ENCODE measurements around the gene RFTN1. TPM values are rescaled to one million over a fixed set of nuclear protein-coding genes. Genes with fewer than 3 reads are reported as not detected.

The RFTN1 gene
- total and polyA plus RNA-seq, 7 experiments from 2014 or later: 44.8 to 68.8 (median 53.2) TPM

DNA sequence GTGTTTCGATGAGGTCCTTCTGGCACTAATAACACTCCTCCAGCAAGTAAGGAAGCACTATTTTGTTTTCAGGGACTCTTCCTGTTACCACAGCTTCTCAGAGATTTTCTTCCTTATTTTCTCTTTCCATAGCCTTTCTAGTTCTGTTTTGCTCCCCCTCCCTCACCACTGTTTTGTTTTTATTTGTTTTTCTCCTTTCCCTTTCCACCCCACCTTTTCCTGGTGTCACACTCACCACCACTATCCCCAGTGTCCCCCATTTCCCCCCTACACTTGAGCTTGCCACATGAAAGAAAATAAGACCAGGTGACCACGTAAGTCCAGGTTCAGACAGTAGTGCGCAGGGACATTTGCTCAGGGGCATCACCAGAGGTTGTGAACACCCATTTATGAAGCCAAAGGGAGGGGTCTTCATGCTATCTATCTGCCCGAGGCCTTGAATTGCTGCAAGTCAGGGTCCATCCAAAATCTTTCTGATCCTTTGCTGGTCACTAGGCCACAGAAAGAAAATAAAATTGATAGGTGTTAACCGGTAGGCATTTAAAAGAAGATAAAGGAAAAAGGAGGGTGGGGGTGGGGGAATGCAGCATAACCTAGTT is 1.4 kb upstream of the RFTN1 start:
- DNase-seq (no peak), ATAC-seq (no peak)
- Mint-ChIP-seq H3K27ac (peak overlapping the region; percentile 43 to 99 (median 95)), H3K4me1 (peaks cover 50 to 62% (median 56%) of the 10 kb centered on the region in 7 donors), H3K9me3 (peaks cover 0 to 9% (median 2%) of the 10 kb centered on the region in 11 donors), H3K4me3 (peak overlapping the region; percentile 38 to 98 (median 92)), H3K36me3 (peaks cover 0 to 17% (median 0%) of the 10 kb centered on the region in 5 donors), H3K27me3 (no peaks in the 10 kb centered on the region)
- H3K4me1 ChIP-seq (ENCODE audit: control insufficient read depth in 2 of 2, insufficient read depth in 2 of 2, low read length in 2 of 2): peaks cover 40 to 45% of the 10 kb centered on the region in 2 donors
- H3K27ac ChIP-seq (ENCODE audit: low read depth, low read length): peak overlapping the region; percentile 88
- CTCF ChIA-PET: interaction anchor here (1.0 to 1.1 kb wide), 2 partner anchors 33 to 224 kb away, joined by 3 read pairs; no protein-coding TSS in a partner anchor
- POLR2A ChIA-PET: interaction anchor here (0.9 to 1.4 kb wide), 2 partner anchors 12 to 226 kb away, joined by 3 read pairs; no protein-coding TSS in a partner anchor
- intact Hi-C loops (cut with micrococcal nuclease): loop anchor here in 1 of 2 donors (5.0 kb wide), 1 partner anchor 637 kb away; no protein-coding TSS in a partner anchor
- H3K9me3 ChIP-seq (ENCODE audit: control insufficient read depth in 2 of 3, low read length in 3 of 3): no peaks in the 10 kb centered on the region
- no peaks in the 10 kb centered on the region for H3K27me3 ChIP-seq (ENCODE audit: control insufficient read depth in 2 of 2, insufficient read depth in 2 of 2, low read length in 2 of 2)
- peaks cover 0 to 8% (median 0%) of the 10 kb centered on the region in 3 experiments for H3K36me3 ChIP-seq (ENCODE audit: control insufficient read depth in 2 of 3, insufficient read depth in 3 of 3, low read length in 3 of 3)
- H3K4me3 ChIP-seq (ENCODE audit: low read length): no peak overlapping the region

DNA sequence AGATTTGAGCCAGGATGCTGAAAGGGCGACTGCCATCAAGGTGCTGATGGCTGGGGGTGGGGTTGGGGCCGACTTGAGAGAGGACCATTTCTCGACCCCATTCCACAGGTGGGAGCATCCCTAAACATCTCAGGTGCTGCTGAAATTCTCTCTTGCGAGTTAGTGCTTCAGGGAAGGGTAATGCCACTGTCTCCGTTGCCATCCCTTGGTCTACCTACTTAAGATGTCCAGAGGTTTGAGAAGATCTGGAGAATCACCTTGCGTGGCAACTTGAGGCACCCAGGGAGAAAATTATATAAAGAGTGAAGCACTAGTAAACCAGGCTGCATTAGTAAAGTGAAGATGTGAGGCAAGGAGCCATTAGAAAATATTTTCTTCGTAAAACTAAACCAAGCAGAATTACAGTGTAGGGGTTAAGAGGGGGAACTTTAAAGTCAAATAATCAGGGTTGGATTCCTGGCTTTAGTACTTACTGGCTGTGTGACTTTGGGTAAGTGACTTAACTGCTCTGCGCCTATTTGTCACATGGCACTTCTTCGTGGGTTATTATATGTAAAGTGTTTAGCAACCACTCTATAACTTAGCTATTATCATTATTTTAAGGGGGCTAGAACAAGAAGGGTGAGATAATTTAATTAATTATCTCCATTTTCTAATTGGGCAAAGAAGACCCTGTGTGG is 662 bp upstream of the RFTN1 start:
- intact Hi-C loops (cut with micrococcal nuclease): loop anchor here in 1 of 2 donors (5.0 kb wide), 1 partner anchor 638 kb away; no protein-coding TSS in a partner anchor
- peak overlapping the region; percentile 54 for H3K4me3 ChIP-seq (ENCODE audit: low read length)
- H3K9me3 Mint-ChIP-seq: peaks cover 0 to 8% (median 2%) of the 10 kb centered on the region in 11 donors
- CTCF ChIA-PET: interaction anchor here (1.0 to 1.6 kb wide), 2 partner anchors 32 to 224 kb away, joined by 3 to 6 read pairs; no protein-coding TSS in a partner anchor
- no peaks in the 10 kb centered on the region for H3K27me3 ChIP-seq (ENCODE audit: control insufficient read depth in 2 of 2, insufficient read depth in 2 of 2, low read length in 2 of 2)
- POLR2A ChIA-PET: interaction anchor here (0.6 to 4.6 kb wide), 6 partner anchors 12 to 257 kb away, joined by 3 to 39 read pairs (median 3); no protein-coding TSS in a partner anchor
- H3K4me1 ChIP-seq (ENCODE audit: control insufficient read depth in 2 of 2, insufficient read depth in 2 of 2, low read length in 2 of 2): peaks cover 40 to 52% of the 10 kb centered on the region in 2 donors
- peak overlapping the region; percentile 75 to 99 (median 95) for H3K27ac Mint-ChIP-seq
- ATAC-seq: no peak
- no peak for DNase-seq
- peaks cover 0 to 8% (median 0%) of the 10 kb centered on the region in 3 experiments for H3K36me3 ChIP-seq (ENCODE audit: control insufficient read depth in 2 of 3, insufficient read depth in 3 of 3, low read length in 3 of 3)
- peak overlapping the region; percentile 88 for H3K27ac ChIP-seq (ENCODE audit: low read depth, low read length)
- H3K36me3 Mint-ChIP-seq: peaks cover 0 to 17% (median 0%) of the 10 kb centered on the region in 5 donors
- no peaks in the 10 kb centered on the region for H3K9me3 ChIP-seq (ENCODE audit: control insufficient read depth in 2 of 3, low read length in 3 of 3)
- peaks cover 48 to 64% (median 59%) of the 10 kb centered on the region in 7 donors for H3K4me1 Mint-ChIP-seq
- H3K27me3 Mint-ChIP-seq: no peaks in the 10 kb centered on the region
- peak overlapping the region; percentile 82 to 98 (median 94) for H3K4me3 Mint-ChIP-seq

DNA sequence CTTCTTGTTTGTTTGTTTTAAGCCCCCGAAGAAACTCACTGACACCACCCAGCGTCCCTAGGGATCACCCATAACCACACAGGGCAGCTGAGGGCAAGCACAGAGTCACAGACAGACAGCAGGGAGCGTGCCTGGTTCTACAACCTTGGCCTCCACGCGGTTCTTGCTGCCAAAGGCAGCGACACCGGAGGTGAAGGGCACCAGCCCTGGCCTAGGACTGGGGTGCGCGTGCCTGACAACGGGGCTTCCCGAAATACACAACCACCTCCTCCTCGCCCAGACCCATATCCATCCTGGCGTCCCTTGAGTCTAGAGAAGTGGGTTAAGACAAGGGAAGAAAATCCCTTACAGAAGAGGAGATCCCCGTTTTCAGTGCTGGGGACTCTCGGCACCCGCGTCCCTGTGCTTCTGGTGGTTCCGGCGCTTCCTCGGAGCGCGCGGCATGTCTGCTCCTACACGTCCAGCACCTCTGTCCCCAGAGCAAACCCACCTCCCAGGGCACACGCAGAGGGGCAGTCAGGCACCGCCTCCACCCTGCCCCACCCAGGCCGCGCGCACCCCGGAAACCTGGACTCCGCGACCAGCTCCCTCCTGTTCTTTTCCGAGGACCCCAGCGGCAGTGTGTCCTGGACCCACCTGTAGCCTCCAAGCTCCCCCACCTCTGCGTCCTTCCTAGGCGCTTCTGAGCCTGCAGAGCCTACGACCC is 911 bp downstream of the RFTN1 start:
- ChIA-PET CTCF (interaction anchor here (0.6 to 1.6 kb wide), 11 partner anchors 12 to 245 kb away, joined by 3 to 6 read pairs (median 3); no protein-coding TSS in a partner anchor), POLR2A (interaction anchor here (0.5 to 4.6 kb wide), 26 partner anchors 11 to 911 kb away, joined by 3 to 39 read pairs (median 4); partner anchors contain the start of genes BTD, DPH3 and OXNAD1)
- H3K4me3 ChIP-seq (ENCODE audit: low read length): peak overlapping the region; percentile 79
- intact Hi-C loops (cut with micrococcal nuclease): loop anchor here (1.0 to 5.0 kb wide), 15 partner anchors 16 to 1230 kb away; partner anchors contain the start of genes OXNAD1 (in 2 of the 2) and TBC1D5 (in 1 of the 2)
- DNase-seq (peak; percentile 31 to 61 (median 44)), ATAC-seq (peak; percentile 55)
- H3K27me3 Mint-ChIP-seq: no peaks in the 10 kb centered on the region
- H3K4me1 Mint-ChIP-seq: peaks cover 60 to 78% (median 72%) of the 10 kb centered on the region in 7 donors
- peaks cover 53 to 68% of the 10 kb centered on the region in 2 donors for H3K4me1 ChIP-seq (ENCODE audit: control insufficient read depth in 2 of 2, insufficient read depth in 2 of 2, low read length in 2 of 2)
- H3K36me3 Mint-ChIP-seq: peaks cover 0 to 7% (median 3%) of the 10 kb centered on the region in 5 donors
- H3K27me3 ChIP-seq (ENCODE audit: control insufficient read depth in 2 of 2, insufficient read depth in 2 of 2, low read length in 2 of 2): no peaks in the 10 kb centered on the region
- H3K36me3 ChIP-seq (ENCODE audit: control insufficient read depth in 2 of 3, insufficient read depth in 3 of 3, low read length in 3 of 3): peaks cover 0 to 8% (median 0%) of the 10 kb centered on the region in 3 experiments
- no peaks in the 10 kb centered on the region for H3K9me3 ChIP-seq (ENCODE audit: control insufficient read depth in 2 of 3, low read length in 3 of 3)
- H3K4me3 Mint-ChIP-seq: peak overlapping the region; percentile 82 to 98 (median 94)
- H3K9me3 Mint-ChIP-seq: peaks cover 0 to 3% (median 0%) of the 10 kb centered on the region in 11 donors
- H3K27ac Mint-ChIP-seq: peak overlapping the region; percentile 87 to 99 (median 95)
- H3K27ac ChIP-seq (ENCODE audit: low read depth, low read length): peak overlapping the region; percentile 88

DNA sequence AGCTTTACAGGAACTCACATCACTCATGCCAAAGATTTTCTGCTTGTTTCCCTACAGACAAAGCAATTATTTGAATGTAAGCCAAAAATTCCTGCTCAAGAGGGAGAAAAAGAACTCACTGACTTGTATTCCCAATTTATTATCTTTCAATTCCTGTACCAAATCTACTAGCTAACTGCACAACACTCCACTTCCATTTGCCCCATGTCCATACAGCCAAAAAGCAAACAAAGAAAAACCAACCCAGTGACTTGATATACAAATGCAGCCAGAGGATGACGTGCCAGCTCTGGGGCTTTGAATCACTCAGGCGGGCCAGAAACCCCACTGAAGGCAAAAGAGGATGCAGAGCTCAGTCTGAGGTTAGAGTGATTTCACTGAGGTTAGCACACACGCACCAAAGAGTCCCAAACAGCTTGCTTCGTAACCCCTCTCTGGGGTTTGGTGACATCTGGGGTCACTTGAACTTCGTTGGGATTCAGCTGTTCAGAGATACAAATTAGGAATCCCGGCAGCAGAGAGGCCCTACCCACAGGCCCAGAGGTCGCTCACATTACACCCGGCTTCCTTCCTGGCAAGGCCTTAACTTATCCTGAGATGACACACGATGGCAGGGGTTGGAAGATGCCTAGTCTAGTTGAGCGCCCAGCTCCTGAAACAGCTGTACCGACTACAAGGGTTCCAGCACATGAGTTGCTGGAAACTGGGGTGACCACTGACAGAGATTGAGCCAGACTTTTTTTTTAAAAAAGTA is 1.6 kb downstream of the RFTN1 start:
- peak overlapping the region; percentile 82 to 98 (median 94) for H3K4me3 Mint-ChIP-seq
- ATAC-seq (peak; percentile 86), DNase-seq (peak; percentile 43 to 90 (median 86))
- ChIA-PET CTCF (interaction anchor here (0.5 to 1.4 kb wide), 12 partner anchors 13 to 1327 kb away, joined by 3 to 5 read pairs (median 3); no protein-coding TSS in a partner anchor), POLR2A (interaction anchor here (0.6 to 4.6 kb wide), 23 partner anchors 11 to 248 kb away, joined by 3 to 39 read pairs (median 4); partner anchors contain the start of genes DPH3 and OXNAD1)
- H3K27ac Mint-ChIP-seq: peak overlapping the region; percentile 87 to 99 (median 95)
- peaks cover 0 to 3% (median 0%) of the 10 kb centered on the region in 11 donors for H3K9me3 Mint-ChIP-seq
- Histone ChIP-seq H3K9me3 (ENCODE audit: control insufficient read depth in 2 of 3, low read length in 3 of 3) (no peaks in the 10 kb centered on the region), H3K4me1 (ENCODE audit: control insufficient read depth in 2 of 2, insufficient read depth in 2 of 2, low read length in 2 of 2) (peaks cover 56 to 71% of the 10 kb centered on the region in 2 donors), H3K27me3 (ENCODE audit: control insufficient read depth in 2 of 2, insufficient read depth in 2 of 2, low read length in 2 of 2) (no peaks in the 10 kb centered on the region), H3K27ac (ENCODE audit: low read depth, low read length) (peak overlapping the region; percentile 88), H3K4me3 (ENCODE audit: low read length) (peak overlapping the region; percentile 79), H3K36me3 (ENCODE audit: control insufficient read depth in 2 of 3, insufficient read depth in 3 of 3, low read length in 3 of 3) (peaks cover 0 to 8% (median 0%) of the 10 kb centered on the region in 3 experiments)
- no peaks in the 10 kb centered on the region for H3K27me3 Mint-ChIP-seq
- H3K36me3 Mint-ChIP-seq: peaks cover 0 to 12% (median 5%) of the 10 kb centered on the region in 5 donors
- intact Hi-C loops (cut with micrococcal nuclease): loop anchor here (1.0 to 5.0 kb wide), 13 partner anchors 16 to 640 kb away; partner anchors contain the start of gene OXNAD1 (in 1 of the 2)
- peaks cover 62 to 85% (median 75%) of the 10 kb centered on the region in 7 donors for H3K4me1 Mint-ChIP-seq

DNA sequence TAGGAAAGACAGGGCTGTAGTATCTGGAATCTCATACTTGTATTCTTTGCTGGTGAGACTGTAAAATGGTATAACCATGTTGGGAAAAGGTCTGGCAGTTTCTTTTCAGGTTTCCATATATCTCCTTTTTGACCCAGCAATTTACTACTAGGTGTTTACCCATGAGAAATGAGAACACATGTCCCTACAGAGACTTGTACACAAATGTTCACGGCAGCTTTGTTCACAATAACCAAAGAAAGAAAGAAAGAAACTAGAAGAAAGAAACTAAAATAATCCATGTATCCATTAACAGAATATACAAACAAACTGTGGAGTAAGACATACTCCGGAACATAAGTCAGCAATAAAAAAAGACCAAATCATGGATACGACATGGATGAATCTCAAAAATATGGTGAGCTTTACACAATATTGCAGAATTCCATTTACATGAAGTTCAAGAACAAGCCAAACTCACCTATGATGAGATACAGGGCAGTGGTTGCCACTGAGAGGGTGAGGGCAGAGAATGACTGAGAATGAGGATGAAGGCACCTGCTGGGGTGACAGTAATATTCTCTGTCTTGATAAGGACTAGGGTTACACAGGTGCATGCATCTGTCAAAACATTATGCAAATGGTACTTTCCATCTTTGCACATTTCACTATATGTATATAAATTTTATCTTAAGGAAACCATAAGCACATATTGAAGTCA is 2.7 kb downstream of the RFTN1 start:
- Mint-ChIP-seq H3K4me3 (peak overlapping the region in 9 of 10 donors; percentile 27 to 98 (median 95)), H3K27ac (peak overlapping the region; percentile 87 to 99 (median 95)), H3K27me3 (no peaks in the 10 kb centered on the region), H3K9me3 (peaks cover 0 to 3% (median 0%) of the 10 kb centered on the region in 11 donors), H3K4me1 (peaks cover 64 to 85% (median 75%) of the 10 kb centered on the region in 7 donors), H3K36me3 (peaks cover under 1 to 18% (median 7%) of the 10 kb centered on the region in 5 donors)
- CTCF ChIA-PET: interaction anchor here (1.4 kb wide), 1 partner anchor 136 kb away, joined by 5 read pairs; no protein-coding TSS in a partner anchor
- Histone ChIP-seq H3K4me1 (ENCODE audit: control insufficient read depth in 2 of 2, insufficient read depth in 2 of 2, low read length in 2 of 2) (peaks cover 47 to 65% of the 10 kb centered on the region in 2 donors), H3K27ac (ENCODE audit: low read depth, low read length) (peak overlapping the region; percentile 88), H3K27me3 (ENCODE audit: control insufficient read depth in 2 of 2, insufficient read depth in 2 of 2, low read length in 2 of 2) (no peaks in the 10 kb centered on the region), H3K36me3 (ENCODE audit: control insufficient read depth in 2 of 3, insufficient read depth in 3 of 3, low read length in 3 of 3) (peaks cover 0 to 10% (median 0%) of the 10 kb centered on the region in 3 experiments), H3K9me3 (ENCODE audit: control insufficient read depth in 2 of 3, low read length in 3 of 3) (no peaks in the 10 kb centered on the region), H3K4me3 (ENCODE audit: low read length) (no peak overlapping the region)
- DNase-seq (no peak), ATAC-seq (no peak)
- intact Hi-C loops (cut with micrococcal nuclease): loop anchor here in 1 of 2 donors (1.0 to 5.0 kb wide), 2 partner anchors 40 to 642 kb away; no protein-coding TSS in a partner anchor
- POLR2A ChIA-PET: interaction anchor here (0.5 to 4.6 kb wide), 5 partner anchors 15 to 225 kb away, joined by 5 to 39 read pairs (median 9); no protein-coding TSS in a partner anchor

Measured in naive thymus-derived CD4-positive, alpha-beta T cell (primary cell).